Measurements from ENCODE around the gene BBS9.

DNA sequence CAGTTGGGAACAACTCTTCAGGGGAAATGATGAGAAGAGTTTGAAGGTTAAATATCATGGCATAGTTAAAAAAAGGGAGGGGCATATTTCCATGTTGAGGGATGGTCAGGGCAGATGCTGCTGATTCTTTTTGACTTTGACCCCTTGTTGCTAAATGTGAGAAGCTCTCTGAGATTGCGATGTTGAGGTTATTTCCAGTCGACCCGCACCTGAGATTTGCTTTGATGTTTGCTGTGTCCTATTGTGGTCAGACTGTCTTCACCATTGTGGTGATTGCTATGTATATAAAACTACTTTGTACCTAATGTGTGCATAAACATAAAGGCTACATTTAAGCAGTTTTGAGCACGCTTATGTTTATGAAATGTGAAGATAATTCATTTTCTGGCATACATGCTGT, 90.9 kb downstream of the BBS9 start:
- TF ChIP-seq POLR2AphosphoS5 (IDR thresholded peaks at IDR 0.05; ENCODE audit: insufficient read depth, low read depth, low read length) (no peak), POLR2A (IDR thresholded peaks at IDR 0.05; ENCODE audit: low read depth, low read length) (no peak), EZH2 (IDR thresholded peaks at IDR 0.05; ENCODE audit: borderline replicate concordance, low read depth, low read length, severe bottlenecking) (no peak), FOS (IDR thresholded peaks at IDR 0.05; ENCODE audit: borderline replicate concordance, insufficient read depth, low read length) (no peak), JUN (IDR thresholded peaks at IDR 0.05; ENCODE audit: borderline replicate concordance, insufficient read depth, insufficient read length, low read depth) (no peak)
- TF ChIP-seq, protein P1, sequence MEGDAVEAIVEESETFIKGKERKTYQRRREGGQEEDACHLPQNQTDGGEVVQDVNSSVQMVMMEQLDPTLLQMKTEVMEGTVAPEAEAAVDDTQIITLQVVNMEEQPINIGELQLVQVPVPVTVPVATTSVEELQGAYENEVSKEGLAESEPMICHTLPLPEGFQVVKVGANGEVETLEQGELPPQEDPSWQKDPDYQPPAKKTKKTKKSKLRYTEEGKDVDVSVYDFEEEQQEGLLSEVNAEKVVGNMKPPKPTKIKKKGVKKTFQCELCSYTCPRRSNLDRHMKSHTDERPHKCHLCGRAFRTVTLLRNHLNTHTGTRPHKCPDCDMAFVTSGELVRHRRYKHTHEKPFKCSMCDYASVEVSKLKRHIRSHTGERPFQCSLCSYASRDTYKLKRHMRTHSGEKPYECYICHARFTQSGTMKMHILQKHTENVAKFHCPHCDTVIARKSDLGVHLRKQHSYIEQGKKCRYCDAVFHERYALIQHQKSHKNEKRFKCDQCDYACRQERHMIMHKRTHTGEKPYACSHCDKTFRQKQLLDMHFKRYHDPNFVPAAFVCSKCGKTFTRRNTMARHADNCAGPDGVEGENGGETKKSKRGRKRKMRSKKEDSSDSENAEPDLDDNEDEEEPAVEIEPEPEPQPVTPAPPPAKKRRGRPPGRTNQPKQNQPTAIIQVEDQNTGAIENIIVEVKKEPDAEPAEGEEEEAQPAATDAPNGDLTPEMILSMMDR (IDR thresholded peaks at IDR 0.05; ENCODE audit: extremely low read depth in 1 of 2, insufficient read depth in 1 of 2, low read depth in 1 of 2, low read length in 2 of 2) = no peak
- TF ChIP-seq, protein P2, sequence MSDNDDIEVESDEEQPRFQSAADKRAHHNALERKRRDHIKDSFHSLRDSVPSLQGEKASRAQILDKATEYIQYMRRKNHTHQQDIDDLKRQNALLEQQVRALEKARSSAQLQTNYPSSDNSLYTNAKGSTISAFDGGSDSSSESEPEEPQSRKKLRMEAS (IDR thresholded peaks at IDR 0.05; ENCODE audit: insufficient read depth, insufficient read length) = no peak

Measured in endothelial cell of umbilical vein (primary cell).